ENCODE measurements around the gene ERCC6L2.

DNA sequence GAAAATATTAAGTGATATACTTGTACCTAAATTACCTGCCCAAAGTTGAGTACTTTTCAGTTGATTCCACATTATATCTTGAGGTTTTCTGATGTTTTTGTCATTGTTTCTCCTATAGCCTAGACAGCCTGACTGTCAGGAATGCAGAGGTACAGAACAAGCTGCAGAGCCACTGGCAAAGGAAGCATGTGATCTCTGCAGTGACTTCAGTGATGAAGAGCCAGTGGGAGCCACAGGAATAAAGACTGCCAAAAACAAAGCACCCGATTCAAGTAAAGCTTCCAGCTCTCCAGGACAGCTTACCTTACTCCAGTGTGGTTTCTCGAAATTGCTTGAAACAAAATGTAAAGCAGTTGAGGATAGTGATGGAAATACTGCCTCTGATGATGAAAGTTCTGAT is 96.3 kb downstream of the ERCC6L2 start:
- TF ChIP-seq GATA2 (IDR thresholded peaks at IDR 0.05; ENCODE audit: low read depth, low read length) (no peak), GATA3 (IDR thresholded peaks at IDR 0.05; ENCODE audit: low read depth, low read length) (no peak)

Data from SH-SY5Y (cell line).